HG03175 (cell line): ENCODE data around the gene SEC31B.

Source experiments
- ATAC-seq: cut with Tn5 transposase; IDR thresholded peaks from one replicate; pipeline ENCODE4 v1.9.1; 2021; ENCODE audit warnings: mild to moderate bottlenecking, moderate library complexity; ENCODE audit not compliant: unreplicated experiment

SEC31B gene, protein sequence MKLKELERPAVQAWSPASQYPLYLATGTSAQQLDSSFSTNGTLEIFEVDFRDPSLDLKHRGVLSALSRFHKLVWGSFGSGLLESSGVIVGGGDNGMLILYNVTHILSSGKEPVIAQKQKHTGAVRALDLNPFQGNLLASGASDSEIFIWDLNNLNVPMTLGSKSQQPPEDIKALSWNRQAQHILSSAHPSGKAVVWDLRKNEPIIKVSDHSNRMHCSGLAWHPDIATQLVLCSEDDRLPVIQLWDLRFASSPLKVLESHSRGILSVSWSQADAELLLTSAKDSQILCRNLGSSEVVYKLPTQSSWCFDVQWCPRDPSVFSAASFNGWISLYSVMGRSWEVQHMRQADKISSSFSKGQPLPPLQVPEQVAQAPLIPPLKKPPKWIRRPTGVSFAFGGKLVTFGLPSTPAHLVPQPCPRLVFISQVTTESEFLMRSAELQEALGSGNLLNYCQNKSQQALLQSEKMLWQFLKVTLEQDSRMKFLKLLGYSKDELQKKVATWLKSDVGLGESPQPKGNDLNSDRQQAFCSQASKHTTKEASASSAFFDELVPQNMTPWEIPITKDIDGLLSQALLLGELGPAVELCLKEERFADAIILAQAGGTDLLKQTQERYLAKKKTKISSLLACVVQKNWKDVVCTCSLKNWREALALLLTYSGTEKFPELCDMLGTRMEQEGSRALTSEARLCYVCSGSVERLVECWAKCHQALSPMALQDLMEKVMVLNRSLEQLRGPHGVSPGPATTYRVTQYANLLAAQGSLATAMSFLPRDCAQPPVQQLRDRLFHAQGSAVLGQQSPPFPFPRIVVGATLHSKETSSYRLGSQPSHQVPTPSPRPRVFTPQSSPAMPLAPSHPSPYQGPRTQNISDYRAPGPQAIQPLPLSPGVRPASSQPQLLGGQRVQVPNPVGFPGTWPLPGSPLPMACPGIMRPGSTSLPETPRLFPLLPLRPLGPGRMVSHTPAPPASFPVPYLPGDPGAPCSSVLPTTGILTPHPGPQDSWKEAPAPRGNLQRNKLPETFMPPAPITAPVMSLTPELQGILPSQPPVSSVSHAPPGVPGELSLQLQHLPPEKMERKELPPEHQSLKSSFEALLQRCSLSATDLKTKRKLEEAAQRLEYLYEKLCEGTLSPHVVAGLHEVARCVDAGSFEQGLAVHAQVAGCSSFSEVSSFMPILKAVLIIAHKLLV

GRCh38 chr10:100519311-100520051 lies at the start of gene SEC31B:
TSS of gene SEC31B (minus strand) at chr10:100519861. CDS start at chr10:100516952, 2,909 bp downstream.
- ATAC-seq: no peak

GRCh38 chr10:100568912-100569311 lies 49.3 kb upstream of the SEC31B start:
- ATAC-seq: no peak

DNA sequence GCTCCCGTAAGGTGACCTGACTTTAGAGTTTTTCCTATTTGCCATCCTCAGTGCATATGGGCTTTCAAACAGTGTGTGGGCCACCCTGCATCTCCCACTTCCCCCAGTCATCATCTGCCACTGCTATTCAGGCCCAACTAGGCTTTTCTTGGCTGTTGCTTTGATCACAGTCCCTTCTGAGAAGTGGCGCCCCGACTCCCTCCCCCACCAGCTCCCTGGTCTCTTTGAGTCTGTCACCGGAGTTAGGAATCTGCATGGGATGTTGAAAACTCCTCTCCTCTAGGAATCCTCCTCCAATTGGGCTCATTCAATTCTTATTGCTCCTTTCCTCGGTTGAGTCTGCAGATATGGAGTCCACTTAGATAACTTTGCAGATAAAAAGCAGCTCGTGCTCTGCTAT lies 48.2 kb upstream of the SEC31B start:
- no peak for ATAC-seq

DNA sequence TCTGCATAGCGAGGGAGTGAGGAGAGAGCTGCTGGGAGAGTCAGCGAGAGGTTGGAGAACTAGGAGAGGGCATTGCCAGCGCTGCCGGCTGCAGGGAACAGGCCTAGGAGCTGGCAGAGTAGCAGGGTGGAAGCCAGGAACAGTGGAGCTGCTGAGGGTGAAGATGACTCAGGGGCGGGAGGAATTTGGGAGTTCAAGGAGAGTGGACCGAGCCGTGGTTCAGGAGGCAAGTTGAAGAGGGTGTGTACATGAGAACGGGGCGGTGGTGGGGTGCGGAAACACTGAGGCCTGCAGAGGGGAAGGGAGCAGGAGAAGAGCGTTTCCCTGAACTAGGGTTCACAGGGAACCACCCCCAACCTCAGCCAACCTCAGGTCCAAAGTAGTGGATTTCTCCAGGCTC lies 47.6 kb upstream of the SEC31B start:
- ATAC-seq: no peak

DNA sequence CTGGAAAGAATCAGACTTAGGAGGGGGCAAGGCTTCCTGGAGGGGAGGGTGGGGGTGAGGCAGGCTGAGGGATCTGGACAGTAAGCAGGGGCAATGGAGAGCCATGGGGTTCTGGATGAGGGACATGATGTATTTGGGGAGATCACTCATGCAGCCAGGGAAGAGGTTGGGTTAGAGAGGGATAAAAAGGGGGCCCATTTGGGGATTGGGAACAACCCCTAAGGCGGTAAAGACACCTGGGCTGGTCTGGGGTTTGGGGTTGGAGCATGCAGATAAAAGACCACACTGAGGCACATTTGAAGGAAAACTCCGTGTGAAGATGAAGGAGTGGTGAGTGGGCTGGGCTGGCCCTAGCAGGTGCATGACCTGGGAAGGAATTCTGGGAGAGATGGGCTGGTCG lies 46.9 kb upstream of the SEC31B start:
- ATAC-seq: no peak

DNA sequence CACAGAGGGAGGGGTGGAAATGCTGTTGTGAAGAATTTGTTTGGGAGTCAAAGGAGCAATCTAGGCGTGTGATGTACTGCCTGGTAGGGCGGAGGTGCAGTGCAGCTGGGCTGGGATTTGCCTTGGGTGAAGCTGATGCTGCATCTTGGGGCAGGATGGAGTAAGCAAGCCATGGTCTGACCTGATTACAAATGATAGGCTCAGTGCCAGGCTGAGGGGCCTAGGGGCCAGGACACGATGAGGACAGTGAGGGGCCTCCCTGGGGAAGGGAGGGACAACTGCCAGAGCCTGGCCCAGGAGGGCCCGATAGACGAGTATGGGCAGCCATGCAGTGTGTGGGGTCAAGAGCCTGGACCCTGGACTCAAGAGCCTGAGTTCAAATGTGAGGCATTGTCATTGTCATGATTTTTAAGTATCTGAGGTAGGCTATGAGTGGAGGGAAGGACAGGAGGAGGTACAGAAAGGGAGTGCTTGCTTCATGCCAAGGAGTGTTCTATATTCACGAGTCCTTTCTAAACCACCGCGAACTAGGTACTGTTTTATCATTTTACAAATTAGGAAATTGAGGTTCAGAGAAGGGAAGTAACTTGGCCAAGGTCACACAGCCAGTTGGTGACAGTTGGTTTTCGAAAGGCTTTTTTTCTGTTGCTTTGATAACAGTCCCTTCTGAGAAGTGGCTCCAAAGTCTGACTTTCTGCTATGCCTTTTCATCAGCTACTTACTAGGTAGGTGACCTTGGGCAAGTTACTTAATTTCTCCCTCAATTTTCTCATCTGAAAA lies 45.7 kb upstream of the SEC31B start:
- no peak for ATAC-seq

DNA sequence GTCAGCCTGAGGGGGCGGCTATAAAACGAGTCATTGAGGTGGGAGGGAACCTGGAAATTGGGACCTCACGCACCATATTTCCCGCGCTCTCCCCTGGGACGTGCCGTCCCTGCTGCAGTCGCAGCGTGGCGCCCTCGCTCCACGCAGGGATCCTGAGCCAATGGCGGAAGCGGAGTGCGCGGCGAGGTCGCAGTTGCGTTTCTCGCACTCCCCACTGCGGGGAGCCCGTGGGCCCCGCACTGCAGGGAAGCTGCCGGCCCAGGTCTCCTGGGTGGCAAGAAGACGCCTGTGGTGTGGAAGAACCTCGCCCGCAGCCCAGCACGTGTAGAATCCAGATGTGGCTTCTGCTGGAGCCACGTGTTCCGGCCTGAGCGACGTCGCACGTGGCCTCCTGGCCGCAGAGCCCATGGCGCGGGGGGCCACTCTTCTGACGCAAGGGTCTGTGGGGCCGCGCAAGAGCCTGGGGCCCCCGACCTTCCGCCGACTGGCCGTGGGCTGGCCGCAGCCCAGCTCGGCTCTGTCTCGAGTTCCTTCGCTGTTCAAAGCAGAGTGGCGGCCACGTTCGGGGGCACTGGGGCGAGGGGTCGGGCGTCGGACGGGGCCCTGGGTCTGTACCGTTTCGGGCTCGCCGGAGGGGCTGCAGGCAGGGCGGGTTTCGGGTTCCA lies 42.5 kb upstream of the SEC31B start:
- peak; percentile 76 for ATAC-seq

DNA sequence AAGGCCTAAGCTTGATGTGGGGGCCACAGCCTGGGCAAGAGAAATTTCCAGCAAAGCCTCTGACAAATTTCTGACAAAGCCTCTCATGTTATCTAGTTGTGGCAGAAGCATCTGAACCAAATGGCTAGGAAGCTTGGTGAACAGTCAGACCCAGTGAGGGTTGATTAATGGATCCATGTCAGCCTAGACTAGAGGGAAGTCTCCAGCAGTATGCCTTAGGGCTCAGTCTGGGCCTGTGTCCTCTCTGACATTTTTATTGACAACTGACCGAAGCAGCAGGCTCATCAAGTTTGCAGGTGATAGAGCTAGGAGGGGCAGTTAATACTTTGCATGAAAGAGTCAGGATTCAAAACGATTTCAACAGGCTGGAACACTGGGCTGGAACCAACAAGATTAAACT lies 41.3 kb upstream of the SEC31B start:
- ATAC-seq: no peak

DNA sequence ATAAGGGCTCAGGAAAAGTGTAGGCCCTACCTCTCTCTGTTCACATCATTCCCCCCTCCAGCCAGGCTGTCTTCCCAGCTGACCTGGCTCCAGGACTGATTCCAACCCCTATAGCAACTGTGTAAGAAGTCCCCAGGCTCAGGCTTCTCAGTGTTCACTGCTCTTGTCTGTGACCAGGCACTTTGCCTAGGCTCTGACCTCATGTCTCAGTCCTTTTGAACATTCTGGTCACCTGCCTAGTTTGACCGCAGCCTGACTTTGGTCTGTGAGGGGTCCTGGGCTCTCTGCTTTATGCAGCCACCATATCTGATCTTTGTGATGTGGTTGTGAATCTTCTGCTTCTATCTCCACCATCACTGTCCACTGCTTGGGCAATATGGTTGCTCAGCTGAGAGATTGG lies 40.6 kb upstream of the SEC31B start:
- no peak for ATAC-seq

- no peak for ATAC-seq
Measured at GRCh38 chr10:100554902-100555301, 35.2 kb upstream of the SEC31B start.

- ATAC-seq: no peak
Measured at GRCh38 chr10:100553929-100554328, 34.3 kb upstream of the SEC31B start.

DNA sequence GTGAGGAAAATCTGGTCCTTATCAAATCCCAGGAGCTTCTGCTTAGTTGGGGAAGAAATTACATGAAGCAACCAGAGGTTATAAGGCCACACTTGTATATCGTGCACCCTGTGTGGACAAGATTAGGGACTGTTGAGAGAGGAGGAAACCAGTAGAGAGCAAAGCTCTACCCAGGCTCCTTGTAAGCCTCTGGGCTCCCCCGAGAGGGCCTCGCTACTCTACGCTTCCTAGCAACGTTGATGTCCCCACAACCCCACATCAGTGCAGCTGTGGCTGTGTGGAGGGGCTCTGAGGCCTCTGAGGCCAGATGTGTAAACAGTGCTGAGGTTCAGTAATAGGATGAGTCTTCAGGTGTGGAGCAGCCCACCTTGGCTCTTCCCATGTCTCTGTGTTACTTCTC lies 32.1 kb upstream of the SEC31B start:
- ATAC-seq: no peak

- no peak for ATAC-seq
Measured at GRCh38 chr10:100551196-100551595, 31.5 kb upstream of the SEC31B start.

DNA sequence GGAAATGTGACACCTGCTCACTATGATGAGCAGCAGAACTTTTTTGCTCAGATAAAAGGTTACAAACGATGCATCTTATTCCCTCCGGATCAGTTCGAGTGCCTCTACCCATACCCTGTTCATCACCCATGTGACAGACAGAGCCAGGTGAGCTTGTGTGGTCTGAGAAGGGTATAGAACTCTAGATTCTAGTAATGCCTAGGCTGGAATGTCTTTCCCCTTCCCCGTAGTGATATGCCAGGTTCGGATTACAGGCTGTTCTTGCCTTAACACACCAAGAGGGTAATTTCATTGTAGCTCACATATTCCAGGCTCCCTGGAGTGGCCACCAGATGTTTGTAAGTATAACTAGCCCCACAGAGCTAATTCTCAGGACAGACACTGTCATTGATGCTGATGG lies 25.3 kb upstream of the SEC31B start:
- ATAC-seq: no peak

GRCh38 chr10:100537475-100537874 lies 17.8 kb upstream of the SEC31B start:
- no peak for ATAC-seq

DNA sequence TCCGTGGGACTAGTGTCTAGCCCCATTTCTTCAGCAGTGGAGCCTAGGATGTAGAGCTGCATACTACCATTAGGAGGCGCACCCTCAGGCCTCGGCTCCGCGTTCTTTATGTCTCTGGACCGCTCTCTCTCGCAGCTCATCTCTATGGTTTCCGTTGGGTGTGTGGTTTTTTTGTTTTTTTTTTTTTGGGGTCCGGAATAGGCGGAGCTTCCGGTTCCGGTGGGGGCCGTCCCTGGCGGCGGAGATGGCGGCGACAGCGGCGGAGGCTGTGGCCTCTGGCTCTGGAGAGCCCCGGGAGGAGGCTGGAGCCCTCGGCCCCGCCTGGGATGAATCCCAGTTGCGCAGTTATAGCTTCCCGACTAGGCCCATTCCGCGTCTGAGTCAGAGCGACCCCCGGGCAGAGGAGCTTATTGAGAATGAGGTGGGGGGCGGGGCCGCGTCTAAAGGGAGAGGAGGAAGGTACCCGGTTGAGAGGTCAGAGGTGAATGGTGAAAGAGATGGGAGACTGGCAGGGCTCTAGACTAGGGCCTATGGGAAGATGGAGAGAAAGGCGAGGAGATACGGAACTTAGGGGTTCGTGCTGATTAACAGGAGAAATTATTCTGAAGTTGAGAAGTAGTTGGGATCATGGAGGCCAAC lies 16.2 kb upstream of the SEC31B start, which contains the start of gene HIF1AN:
Gene HIF1AN, plus strand, starts transcription at position 229 of the 639 bp plus-strand sequence. Its CDS starts 16 bp downstream, at position 245.
- ATAC-seq: peak; percentile 96

DNA sequence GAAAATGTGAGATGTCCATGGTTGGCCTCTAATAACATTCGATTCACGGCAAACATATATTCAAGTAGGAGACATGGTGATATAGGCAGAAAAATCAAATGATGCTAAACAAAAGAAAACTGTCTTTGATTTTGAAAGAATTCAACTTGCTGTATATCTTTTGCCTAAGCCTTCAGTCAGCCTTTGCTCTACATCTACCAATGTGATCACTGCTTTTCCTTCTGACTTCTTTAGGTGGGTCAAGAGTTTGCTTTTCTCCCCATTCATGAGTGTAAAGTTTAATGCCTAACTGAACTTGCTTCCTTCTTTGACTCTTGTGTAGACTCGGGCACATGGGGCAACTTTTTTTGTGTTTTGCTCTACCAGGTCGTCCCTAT lies 15.7 kb upstream of the SEC31B start:
- peak; percentile 6 for ATAC-seq

GRCh38 chr10:100534726-100535125 lies 15.1 kb upstream of the SEC31B start:
- ATAC-seq: no peak

- no peak for ATAC-seq
Measured at GRCh38 chr10:100531761-100532160, 12.1 kb upstream of the SEC31B start.
